SK-N-MC (cell line): ENCODE results near the gene SHISA7.

Experiments
- EZH2 ChIP-seq: fragments of 200-600 bp; sonication (generic); IDR thresholded peaks from one replicate; pipeline ENCODE4 v1.6.1; 2017; ENCODE audit warnings: antibody characterized with exemption
- FOXP2 ChIP-seq: optimal IDR thresholded peaks from 2 replicates; pipeline ENCODE3; 2011; ENCODE audit warnings: mild to moderate bottlenecking, moderate library complexity; ENCODE audit not compliant: insufficient read depth; ENCODE audit errors: extremely low read length, control extremely low read depth
- POLR2AphosphoS5 ChIP-seq: IDR thresholded peaks from 2 replicates; pipeline ENCODE4 v1.6.1; 2012; ENCODE audit warnings: mild to moderate bottlenecking, low read depth, low read length, borderline replicate concordance

GRCh38 chr19:55444646-55445045 lies 1.5 kb upstream of the SHISA7 start:
- TF ChIP-seq POLR2AphosphoS5 (no peak), EZH2 (no peak), FOXP2 (no peak)
